ENCODE data around the gene RBM15B. TPM values are rescaled to one million over a fixed set of nuclear protein-coding genes. Genes with fewer than 3 reads are reported as not detected.

The RBM15B gene, protein sequence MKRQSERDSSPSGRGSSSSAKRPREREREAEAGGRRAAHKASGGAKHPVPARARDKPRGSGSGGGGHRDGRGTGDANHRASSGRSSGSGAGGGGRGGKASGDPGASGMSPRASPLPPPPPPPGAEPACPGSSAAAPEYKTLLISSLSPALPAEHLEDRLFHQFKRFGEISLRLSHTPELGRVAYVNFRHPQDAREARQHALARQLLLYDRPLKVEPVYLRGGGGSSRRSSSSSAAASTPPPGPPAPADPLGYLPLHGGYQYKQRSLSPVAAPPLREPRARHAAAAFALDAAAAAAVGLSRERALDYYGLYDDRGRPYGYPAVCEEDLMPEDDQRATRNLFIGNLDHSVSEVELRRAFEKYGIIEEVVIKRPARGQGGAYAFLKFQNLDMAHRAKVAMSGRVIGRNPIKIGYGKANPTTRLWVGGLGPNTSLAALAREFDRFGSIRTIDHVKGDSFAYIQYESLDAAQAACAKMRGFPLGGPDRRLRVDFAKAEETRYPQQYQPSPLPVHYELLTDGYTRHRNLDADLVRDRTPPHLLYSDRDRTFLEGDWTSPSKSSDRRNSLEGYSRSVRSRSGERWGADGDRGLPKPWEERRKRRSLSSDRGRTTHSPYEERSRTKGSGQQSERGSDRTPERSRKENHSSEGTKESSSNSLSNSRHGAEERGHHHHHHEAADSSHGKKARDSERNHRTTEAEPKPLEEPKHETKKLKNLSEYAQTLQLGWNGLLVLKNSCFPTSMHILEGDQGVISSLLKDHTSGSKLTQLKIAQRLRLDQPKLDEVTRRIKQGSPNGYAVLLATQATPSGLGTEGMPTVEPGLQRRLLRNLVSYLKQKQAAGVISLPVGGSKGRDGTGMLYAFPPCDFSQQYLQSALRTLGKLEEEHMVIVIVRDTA
- 10 to 100 TPM; 16.0 to 45.2 (median 25.9) TPM for total RNA-seq

DNA sequence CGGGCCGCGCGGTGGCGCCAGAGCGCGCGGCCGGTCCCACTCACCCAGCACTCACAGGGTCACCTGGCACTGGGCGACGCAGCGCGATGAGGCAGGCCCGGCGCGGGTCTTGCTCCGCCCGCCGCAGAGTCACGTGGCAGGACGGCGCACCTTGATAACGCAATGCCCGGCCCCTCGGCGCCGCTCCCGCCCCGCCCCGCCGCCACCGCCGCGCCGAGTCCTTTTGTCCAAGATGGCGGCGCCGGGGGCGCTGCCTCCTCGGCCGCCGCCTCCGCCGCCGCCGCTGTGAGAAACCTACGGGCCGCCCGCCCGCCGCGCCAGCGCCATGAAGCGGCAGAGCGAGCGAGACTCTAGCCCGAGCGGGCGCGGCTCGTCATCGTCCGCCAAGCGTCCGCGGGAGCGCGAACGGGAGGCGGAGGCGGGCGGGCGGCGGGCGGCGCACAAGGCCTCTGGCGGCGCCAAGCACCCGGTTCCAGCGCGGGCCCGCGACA lies at the start of gene RBM15B:
Gene RBM15B (plus strand): TSS at position 211 of the 491 bp plus-strand sequence. CDS start 115 bp downstream, at position 326.
- whole genome bisulfite sequencing, 10 experiments, result no CpG with 5 or more reads among the region's 83 CpGs
- H3K27ac ChIP-seq, result peak within 1 kb of the TSS; percentile 95 to 98
- peak within 1 kb of the TSS; percentile 68 to 91 (median 81) for H3K4me3 ChIP-seq
- peak; percentile 81 to 97 (median 94) for ATAC-seq (replicated peaks in 6 of 8)
- in situ Hi-C loops (cut with MboI; ENCODE audit: low pct_unique_long_range_greater_than_20kb in 2 of 9, low sequenced_read_pairs in 9 of 9, unreplicated experiment in 9 of 9), result loop anchor here in 3 of 9 experiments (25.0 kb wide), 1 partner anchor 779 kb away; the partner anchor contains the start of genes CISH (in 3 of the 3) and MAPKAPK3 (in 3 of the 3)
- peaks cover 33 to 49% of the 10 kb centered on the region in 2 donors for H3K4me1 ChIP-seq (replicated peaks in 1 of 2)

DNA sequence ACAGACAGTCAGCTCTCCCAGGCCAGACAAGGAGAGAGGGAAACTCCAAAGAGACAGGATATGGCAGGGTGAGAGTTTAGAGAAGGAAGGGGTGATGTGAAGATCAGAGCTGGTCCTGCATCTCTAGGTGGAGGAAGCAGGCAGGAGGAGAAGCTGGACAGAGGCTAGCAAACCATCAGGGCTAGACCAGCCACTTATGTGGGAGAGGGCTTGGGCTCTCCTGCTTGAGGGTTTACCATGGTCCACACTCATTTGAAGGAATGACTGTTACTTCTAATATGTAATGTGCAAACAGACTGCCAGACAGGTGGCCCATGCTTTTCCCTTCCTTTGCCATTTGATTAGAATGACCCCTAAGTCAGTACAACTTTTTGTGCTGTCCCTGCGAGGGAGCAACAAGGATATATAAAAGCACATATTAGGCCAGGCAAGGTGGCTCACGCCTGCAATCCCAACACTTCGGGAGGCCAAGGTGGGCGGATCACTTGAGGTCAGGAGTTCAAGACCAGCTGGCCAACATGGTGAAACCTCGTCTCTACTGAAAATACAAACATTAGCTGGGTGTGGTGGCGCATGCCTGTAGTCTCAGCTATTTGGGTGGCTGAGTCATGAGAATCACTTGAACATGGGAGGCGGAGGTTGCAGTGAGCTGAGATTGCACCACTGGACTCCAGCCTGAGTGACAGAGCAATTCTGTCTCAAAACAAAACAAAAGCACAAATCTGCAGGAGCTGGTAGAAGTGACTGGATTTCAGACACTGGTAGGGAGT lies 47.0 kb upstream of the RBM15B start:
- Histone ChIP-seq H3K4me1 (replicated peaks in 1 of 2) (peaks cover 3 to 18% of the 10 kb centered on the region in 2 donors), H3K4me3 (no peak overlapping the region), H3K27ac (no peak overlapping the region)
- 0 to 94% (median 74%) methylated on average over 1 to 7 of the region's 7 CpGs; no CpG with 5 or more reads in 2 of the 10 experiments for WGBS, 10 experiments
- peak in 3 of 8 experiments; percentile 35 to 72 (median 71) for ATAC-seq (replicated peaks in 6 of 8)
- in situ Hi-C loops (cut with MboI; ENCODE audit: low pct_unique_long_range_greater_than_20kb in 2 of 9, low sequenced_read_pairs in 9 of 9, unreplicated experiment in 9 of 9), result no loop called here

DNA sequence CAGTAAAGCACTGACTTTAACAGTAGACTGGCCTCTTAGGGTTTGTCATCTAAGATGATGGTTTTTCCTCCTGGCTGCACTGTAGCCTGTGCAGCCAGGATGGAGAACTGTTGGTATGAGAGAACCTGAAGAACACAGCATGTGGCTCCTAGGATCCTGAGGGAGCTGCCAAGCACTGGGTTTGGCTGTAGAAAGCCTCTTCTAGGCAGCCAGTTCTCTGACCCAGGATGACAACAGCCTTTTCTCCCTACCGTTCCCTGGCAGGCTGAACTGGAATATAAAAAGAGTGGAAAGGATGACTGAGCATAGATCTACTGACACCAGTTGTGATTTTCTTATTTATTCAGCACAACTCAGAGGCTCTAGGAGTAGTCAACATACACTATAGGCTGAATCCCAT lies 40.3 kb upstream of the RBM15B start:
- ATAC-seq (replicated peaks in 6 of 8), result no peak
- no peak overlapping the region for H3K4me3 ChIP-seq
- H3K4me1 ChIP-seq (replicated peaks in 1 of 2), result no peaks in the 10 kb centered on the region
- 0 to 89% methylated on average over 1 of the region's 1 CpG; no CpG with 5 or more reads in 8 of the 10 experiments for WGBS, 10 experiments
- in situ Hi-C loops (cut with MboI; ENCODE audit: low pct_unique_long_range_greater_than_20kb in 2 of 9, low sequenced_read_pairs in 9 of 9, unreplicated experiment in 9 of 9), result loop anchor here in 6 of 9 experiments (25.0 kb wide), 4 partner anchors 238 to 738 kb away; partner anchors contain the start of genes CISH (in 5 of the 6), MAPKAPK3 (in 5 of the 6) and DOCK3 (in 1 of the 6)
- H3K27ac ChIP-seq, result no peak overlapping the region

DNA sequence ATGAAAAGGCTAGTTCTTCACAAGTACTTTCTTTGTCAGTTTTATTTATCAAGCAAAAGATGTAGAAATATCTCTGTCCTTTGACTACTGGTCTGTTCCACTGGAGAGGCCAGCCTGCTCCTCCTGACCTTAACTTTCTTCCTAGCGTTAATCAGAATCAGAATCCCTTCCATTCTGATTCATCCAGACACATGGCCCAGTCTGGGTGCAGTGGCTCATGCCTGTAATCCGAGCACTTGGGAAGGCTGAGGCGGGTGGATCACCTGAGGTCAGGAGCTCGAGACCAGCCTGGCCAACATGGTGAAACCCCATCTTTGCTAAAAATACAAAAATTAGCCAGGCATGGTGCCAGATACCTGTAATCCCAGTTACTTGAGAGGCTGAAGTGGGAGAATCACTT lies 38.0 kb upstream of the RBM15B start:
- in situ Hi-C loops (cut with MboI; ENCODE audit: low pct_unique_long_range_greater_than_20kb in 2 of 9, low sequenced_read_pairs in 9 of 9, unreplicated experiment in 9 of 9), result loop anchor here in 6 of 9 experiments (25.0 kb wide), 4 partner anchors 241 to 741 kb away; partner anchors contain the start of genes CISH (in 5 of the 6), MAPKAPK3 (in 5 of the 6) and DOCK3 (in 1 of the 6)
- Histone ChIP-seq H3K27ac (no peak overlapping the region), H3K4me3 (no peak overlapping the region), H3K4me1 (replicated peaks in 1 of 2) (no peaks in the 10 kb centered on the region)
- WGBS, 10 experiments, result 70 to 100% (median 84%) methylated on average over 1 to 4 of the region's 4 CpGs; no CpG with 5 or more reads in 6 of the 10 experiments
- ATAC-seq (replicated peaks in 6 of 8), result no peak

DNA sequence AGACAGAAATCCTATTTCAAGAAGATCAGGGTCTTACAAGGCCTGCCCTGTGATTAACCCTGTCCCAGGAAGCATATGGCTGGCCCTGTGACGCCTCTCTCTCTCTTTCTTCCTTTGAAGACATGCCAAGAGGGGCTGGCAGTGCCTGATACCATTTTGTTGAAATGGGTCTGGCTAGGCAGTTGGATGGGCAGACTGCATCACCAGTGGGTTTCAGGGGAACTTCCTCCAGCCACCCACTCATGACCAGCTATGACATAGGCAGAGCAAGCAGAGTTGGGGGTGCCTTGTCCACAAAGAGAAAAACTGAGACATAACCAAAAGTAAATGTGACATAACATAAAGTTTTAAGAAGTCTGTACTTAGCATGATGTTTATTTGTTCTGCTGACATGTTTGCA lies 37.4 kb upstream of the RBM15B start:
- 50 to 100% methylated on average over 1 of the region's 1 CpG; no CpG with 5 or more reads in 8 of the 10 experiments for WGBS, 10 experiments
- in situ Hi-C loops (cut with MboI; ENCODE audit: low pct_unique_long_range_greater_than_20kb in 2 of 9, low sequenced_read_pairs in 9 of 9, unreplicated experiment in 9 of 9), result loop anchor here in 6 of 9 experiments (25.0 kb wide), 4 partner anchors 241 to 741 kb away; partner anchors contain the start of genes CISH (in 5 of the 6), MAPKAPK3 (in 5 of the 6) and DOCK3 (in 1 of the 6)
- Histone ChIP-seq H3K4me1 (replicated peaks in 1 of 2) (no peaks in the 10 kb centered on the region), H3K4me3 (no peak overlapping the region), H3K27ac (no peak overlapping the region)
- no peak for ATAC-seq (replicated peaks in 6 of 8)

DNA sequence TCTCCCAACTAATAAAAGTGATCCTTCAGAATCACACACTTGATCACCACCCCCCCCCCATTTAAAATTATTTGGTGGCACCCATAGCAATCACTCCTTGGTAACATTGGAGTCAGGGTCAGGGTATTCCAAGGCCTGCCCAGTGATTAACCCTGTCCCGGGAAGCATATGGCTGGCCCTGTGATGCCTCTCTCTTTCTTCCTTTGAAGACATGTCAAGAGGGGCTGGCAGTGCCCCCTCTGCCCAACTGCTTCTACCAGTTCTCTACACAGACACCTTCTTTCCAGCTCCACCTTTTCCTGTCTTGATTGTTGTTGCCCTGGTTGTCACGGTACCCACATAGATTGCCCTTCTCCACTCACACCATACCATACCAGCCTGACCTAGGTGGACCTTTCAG lies 36.9 kb upstream of the RBM15B start:
- Histone ChIP-seq H3K27ac (no peak overlapping the region), H3K4me3 (no peak overlapping the region), H3K4me1 (replicated peaks in 1 of 2) (no peaks in the 10 kb centered on the region)
- in situ Hi-C loops (cut with MboI; ENCODE audit: low pct_unique_long_range_greater_than_20kb in 2 of 9, low sequenced_read_pairs in 9 of 9, unreplicated experiment in 9 of 9), result loop anchor here in 6 of 9 experiments (25.0 kb wide), 4 partner anchors 242 to 742 kb away; partner anchors contain the start of genes CISH (in 5 of the 6), MAPKAPK3 (in 5 of the 6) and DOCK3 (in 1 of the 6)
- no peak for ATAC-seq (replicated peaks in 6 of 8)
- 76 to 100% (median 83%) methylated on average over 1 to 2 of the region's 2 CpGs; no CpG with 5 or more reads in 4 of the 10 experiments for WGBS, 10 experiments

DNA sequence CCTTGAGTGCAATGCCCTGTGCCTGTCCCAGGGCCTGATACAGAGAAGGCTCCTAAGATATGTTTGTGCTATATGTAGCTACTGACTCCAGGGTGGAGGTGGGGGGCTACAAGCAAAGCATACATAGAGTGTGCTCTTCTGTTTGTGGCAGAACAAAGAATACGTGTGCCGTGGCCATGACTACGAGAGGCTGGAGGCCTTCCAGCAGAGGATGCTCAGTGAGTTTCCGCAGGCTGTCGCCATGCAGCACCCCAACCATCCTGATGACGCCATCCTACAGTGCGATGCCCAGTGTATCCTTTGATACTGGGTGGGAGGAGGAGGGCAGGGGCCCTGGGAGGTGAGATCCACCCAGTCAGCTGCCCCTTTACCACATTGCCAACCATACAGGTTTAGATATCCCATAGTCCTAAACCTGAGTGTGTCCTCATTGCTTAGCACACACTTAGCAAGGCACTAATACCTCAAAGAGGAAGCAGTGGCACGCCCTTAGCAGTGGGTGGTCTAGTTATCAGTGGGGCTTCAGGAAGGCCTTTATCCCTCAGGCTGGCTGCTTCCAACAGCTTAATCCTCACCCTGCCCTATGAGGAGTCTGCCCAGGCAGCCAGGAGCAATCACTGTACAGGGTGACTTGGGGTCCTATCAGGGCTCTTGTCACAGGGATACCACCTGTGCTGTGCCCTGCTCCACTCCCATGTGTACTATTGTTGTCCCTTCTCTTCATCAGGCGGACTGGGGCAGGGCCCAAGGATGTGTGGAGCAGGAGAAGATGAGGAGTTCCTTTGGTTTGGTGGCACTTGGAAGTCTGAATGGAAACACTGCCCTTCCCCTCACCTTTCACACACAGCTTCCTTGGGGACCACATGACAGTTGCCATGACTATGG lies 36.1 kb upstream of the RBM15B start:
- WGBS, 10 experiments, result 0 to 100% (median 90%) methylated on average over 1 to 5 of the region's 9 CpGs; no CpG with 5 or more reads in 3 of the 10 experiments
- no peak overlapping the region for H3K27ac ChIP-seq
- in situ Hi-C loops (cut with MboI; ENCODE audit: low pct_unique_long_range_greater_than_20kb in 2 of 9, low sequenced_read_pairs in 9 of 9, unreplicated experiment in 9 of 9), result loop anchor here in 6 of 9 experiments (25.0 kb wide), 4 partner anchors 243 to 743 kb away; partner anchors contain the start of genes CISH (in 5 of the 6), MAPKAPK3 (in 5 of the 6) and DOCK3 (in 1 of the 6)
- no peaks in the 10 kb centered on the region for H3K4me1 ChIP-seq (replicated peaks in 1 of 2)
- ATAC-seq (replicated peaks in 6 of 8), result peak in 2 of 8 experiments; percentile 29 to 93
- no peak overlapping the region for H3K4me3 ChIP-seq

DNA sequence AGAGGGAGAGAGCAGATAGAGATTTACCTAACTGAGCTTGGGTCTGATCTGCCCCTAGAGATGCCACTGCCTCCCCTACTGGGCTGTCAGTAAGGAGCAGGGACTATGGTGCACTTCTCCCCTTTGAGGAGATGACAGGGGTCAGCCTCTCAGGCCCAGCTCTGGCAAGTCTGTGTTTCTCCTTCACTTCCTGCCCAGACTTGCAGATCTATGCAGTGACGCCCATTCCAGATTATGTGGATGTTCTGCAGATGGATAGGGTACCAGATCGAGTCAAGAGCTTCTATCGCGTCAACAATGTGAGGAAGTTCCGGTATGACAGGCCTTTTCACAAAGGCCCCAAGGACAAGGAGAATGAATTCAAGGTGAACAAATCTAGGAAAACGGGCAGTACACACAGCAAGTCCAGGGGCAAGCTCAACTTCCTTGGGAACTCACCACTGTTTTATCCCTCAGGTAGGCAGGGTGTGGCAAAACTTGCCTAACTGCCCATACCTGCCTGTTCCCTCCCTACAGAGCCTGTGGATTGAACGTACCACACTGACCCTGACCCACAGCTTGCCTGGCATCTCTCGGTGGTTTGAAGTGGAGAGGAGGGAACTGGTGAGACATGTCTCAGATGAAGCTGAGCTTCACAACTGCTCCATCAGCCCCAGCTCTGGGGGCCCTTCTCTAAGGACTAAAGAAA lies 35.0 kb upstream of the RBM15B start:
- 45 to 100% (median 93%) methylated on average over 1 to 8 of the region's 8 CpGs; no CpG with 5 or more reads in 2 of the 10 experiments for WGBS, 10 experiments
- H3K4me3 ChIP-seq, result no peak overlapping the region
- no peaks in the 10 kb centered on the region for H3K4me1 ChIP-seq (replicated peaks in 1 of 2)
- H3K27ac ChIP-seq, result no peak overlapping the region
- peak in 2 of 8 experiments; percentile 27 to 41 for ATAC-seq (replicated peaks in 6 of 8)
- in situ Hi-C loops (cut with MboI; ENCODE audit: low pct_unique_long_range_greater_than_20kb in 2 of 9, low sequenced_read_pairs in 9 of 9, unreplicated experiment in 9 of 9), result loop anchor here in 6 of 9 experiments (25.0 kb wide), 4 partner anchors 244 to 744 kb away; partner anchors contain the start of genes CISH (in 5 of the 6), MAPKAPK3 (in 5 of the 6) and DOCK3 (in 1 of the 6)

DNA sequence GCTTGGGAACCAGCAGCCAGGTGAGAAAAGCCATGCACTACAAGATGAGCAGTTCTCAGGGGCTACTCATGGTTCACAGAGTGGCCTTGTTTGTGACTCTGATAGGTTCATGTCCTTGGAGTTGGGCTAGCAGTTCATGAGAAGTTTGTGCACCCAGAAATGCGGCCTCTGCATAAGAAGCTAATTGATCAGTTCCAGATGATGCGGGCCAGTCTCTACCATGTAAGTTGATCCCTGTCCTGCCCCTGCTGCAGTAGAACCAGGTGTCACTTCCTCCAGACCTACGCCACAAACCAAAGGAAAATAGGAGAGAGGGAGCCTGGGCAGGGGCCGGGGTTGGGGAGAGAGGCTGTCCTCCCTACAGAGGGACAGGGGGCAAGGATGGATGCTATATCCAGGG lies 33.2 kb upstream of the RBM15B start:
- WGBS, 10 experiments, result 0 to 100% (median 93%) methylated on average over 1 to 2 of the region's 4 CpGs; no CpG with 5 or more reads in 5 of the 10 experiments
- in situ Hi-C loops (cut with MboI; ENCODE audit: low pct_unique_long_range_greater_than_20kb in 2 of 9, low sequenced_read_pairs in 9 of 9, unreplicated experiment in 9 of 9), result loop anchor here in 6 of 9 experiments (25.0 kb wide), 4 partner anchors 246 to 746 kb away; partner anchors contain the start of genes CISH (in 5 of the 6), MAPKAPK3 (in 5 of the 6) and DOCK3 (in 1 of the 6)

DNA sequence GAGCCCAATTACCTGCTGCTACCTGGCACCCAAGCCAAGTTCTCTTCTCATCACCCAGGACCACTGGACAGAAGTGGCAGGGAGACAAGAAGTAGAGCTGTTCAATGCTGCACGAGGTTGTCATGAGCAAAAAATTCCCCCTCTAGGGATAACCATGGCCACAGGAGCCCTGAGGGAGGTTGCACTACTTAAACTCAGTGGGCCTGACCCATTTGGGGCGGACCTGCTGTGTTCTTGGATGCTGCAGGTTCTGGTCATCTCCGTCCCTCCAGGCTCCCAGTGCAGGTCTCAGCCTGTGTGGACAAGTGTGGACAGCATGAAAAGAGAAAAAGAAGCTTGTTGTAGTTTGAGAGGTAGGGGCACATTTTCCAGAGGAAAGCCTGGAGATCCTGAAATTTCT lies 32.1 kb upstream of the RBM15B start:
- 17 to 80% (median 63%) methylated on average over 1 to 2 of the region's 3 CpGs; no CpG with 5 or more reads in 5 of the 10 experiments for WGBS, 10 experiments
- ATAC-seq (replicated peaks in 6 of 8), result no peak
- Histone ChIP-seq H3K4me3 (no peak overlapping the region), H3K4me1 (replicated peaks in 1 of 2) (no peaks in the 10 kb centered on the region), H3K27ac (no peak overlapping the region)
- in situ Hi-C loops (cut with MboI; ENCODE audit: low pct_unique_long_range_greater_than_20kb in 2 of 9, low sequenced_read_pairs in 9 of 9, unreplicated experiment in 9 of 9), result loop anchor here in 6 of 9 experiments (25.0 kb wide), 4 partner anchors 247 to 747 kb away; partner anchors contain the start of genes CISH (in 5 of the 6), MAPKAPK3 (in 5 of the 6) and DOCK3 (in 1 of the 6)

More for the DNA sequence above, 33.2 kb upstream of the RBM15B start:
- ATAC-seq (replicated peaks in 6 of 8), result no peak
- Histone ChIP-seq H3K4me3 (no peak overlapping the region), H3K27ac (no peak overlapping the region), H3K4me1 (replicated peaks in 1 of 2) (no peaks in the 10 kb centered on the region)
